Measurements from ENCODE around the gene GGTLC3. TPM values are rescaled to one million over a fixed set of nuclear protein-coding genes. Genes with fewer than 3 reads are reported as not detected.

The GGTLC3 gene
- total RNA-seq, 1 experiment from 2014 or later, result not detected

Other genes with a start within 250 kb of the GGTLC3 start
- 2.7 to 9.8 TPM (median 3.7 TPM) in 3 replicates for gene TMEM191B, start 9.6 kb upstream of the GGTLC3 start, total RNA-seq (2021)
- 0.23 to 0.59 TPM (median 0.34 TPM) in 3 replicates for gene RIMBP3, start 93.8 kb upstream of the GGTLC3 start, total RNA-seq (2021)

Data from WTC11 (cell line).